Body of pancreas (tissue), 4 donors: ENCODE measurements around the gene PIKFYVE.

Experiments
- CTCF ChIP-seq, 7 experiments: fragments of 450-650 bp in 4 of 7; fragments of 200-600 bp in 3 of 7; sonication (generic) in 3 of 7; IDR thresholded peaks; one replicate each; pipeline ENCODE4 v1.5.1; 2016 to 2019; ENCODE audit warnings: antibody characterized with exemption in 7 of 7
- POLR2A ChIP-seq, 3 donors: fragments of 450-650 bp; IDR thresholded peaks; one replicate each; pipeline ENCODE4 v1.6.1; 2016; ENCODE audit warnings: antibody characterized with exemption in 3 of 3, mild to moderate bottlenecking in 2 of 3

- no peak for TF ChIP-seq POLR2A (IDR thresholded peaks at IDR 0.05)
- no peak for TF ChIP-seq CTCF (IDR thresholded peaks at IDR 0.05)
Measured at GRCh38 chr2:208268156-208268952, 2.3 kb downstream of the PIKFYVE start.
